Lower leg skin (tissue), 4 donors: ENCODE results near the gene SPEM3. TPM values are rescaled to one million over a fixed set of nuclear protein-coding genes. Genes with fewer than 3 reads are reported as not detected.

Experiments
- DNase-seq, 2 donors: peaks; one replicate each; pipeline ENCODE4 v3.0.0-alpha.2; 2019; ENCODE audit warnings: low spot score in 2 of 2
- H3K4me3 ChIP-seq: fragments of 200-600 bp; sonication (generic); 2 replicates; pipeline ENCODE4 v1.5.1; 2017; ENCODE audit warnings: mild to moderate bottlenecking, low read depth; ENCODE audit not compliant: poor library complexity, severe bottlenecking
- CTCF ChIP-seq, 3 donors: fragments of 450-650 bp; IDR thresholded peaks; one replicate each; pipeline ENCODE4 v1.5.1; 2016; ENCODE audit warnings: antibody characterized with exemption in 3 of 3, mild to moderate bottlenecking in 3 of 3, moderate library complexity in 2 of 3
- POLR2A ChIP-seq, 2 donors: fragments of 450-650 bp; IDR thresholded peaks; one replicate each; pipeline ENCODE4 v1.6.1; 2016 to 2017; ENCODE audit warnings: antibody characterized with exemption in 2 of 2, mild to moderate bottlenecking in 1 of 2, moderate library complexity in 1 of 2
- WGBS, 2 donors: methylation state at CpG; one replicate each; pipeline ENCODE4 v1.1.5; 2018; 5-methylcytosine and 5-hydroxymethylcytosine counted together
- intact Hi-C: fragments of 100-400 bp; cut with DNase I; formaldehyde crosslinking; loops from one replicate; pipeline ENCODE4 v1.15.0; 2023; ENCODE audit warnings: low total_unique reads
- total RNA-seq, 4 donors: library from RNA; depleted of rRNA; stranded (reverse); fragments of >200 nt; gene quantifications; one replicate each; pipeline ENCODE4 v1.1.0, GENCODE V29; 2016

Gene SPEM3
- total RNA-seq, 4 donors from 2014 or later = not detected

DNA sequence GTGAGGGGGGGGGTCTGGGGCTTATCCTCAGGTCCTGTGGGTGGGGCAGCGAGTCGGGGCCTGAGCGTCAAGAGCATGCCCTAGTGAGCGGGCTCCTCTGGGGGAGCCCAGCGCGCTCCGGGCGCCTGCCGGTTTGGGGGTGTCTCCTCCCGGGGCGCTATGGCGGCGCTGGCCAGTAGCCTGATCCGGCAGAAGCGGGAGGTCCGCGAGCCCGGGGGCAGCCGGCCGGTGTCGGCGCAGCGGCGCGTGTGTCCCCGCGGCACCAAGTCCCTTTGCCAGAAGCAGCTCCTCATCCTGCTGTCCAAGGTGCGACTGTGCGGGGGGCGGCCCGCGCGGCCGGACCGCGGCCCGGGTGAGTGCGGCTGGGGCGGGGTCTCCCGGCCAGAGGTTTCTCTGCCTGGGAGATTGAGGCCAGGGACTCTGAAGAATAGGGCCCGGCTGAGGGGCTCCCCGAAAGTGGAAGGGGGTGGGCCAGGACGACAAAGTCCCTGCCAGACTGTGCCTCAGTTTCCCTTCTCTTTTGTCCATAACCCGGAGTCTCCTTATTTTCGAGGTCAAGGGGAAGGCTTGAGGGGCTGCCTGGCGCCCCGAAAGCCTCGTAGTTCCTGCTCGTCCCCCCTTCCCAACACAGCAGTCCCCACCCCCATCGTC, 10.9 kb downstream of the SPEM3 start, which contains the start of gene FGF11:
FGF11 (plus strand) TSS at position 51 of the 651 bp plus-strand sequence; CDS start at position 160, 109 bp downstream.
- intact Hi-C loops = loop anchor here (10.0 kb wide), 1 partner anchor 125 kb away; the partner anchor contains the start of gene SENP3
- TF ChIP-seq CTCF (IDR thresholded peaks at IDR 0.05) = no peak
- TF ChIP-seq POLR2A (IDR thresholded peaks at IDR 0.05) = no peak
- 1 to 3% methylated on average over 16 to 50 of the region's 50 CpGs for WGBS, 2 donors
- DNase-seq = no peak
- H3K4me3 ChIP-seq = peak within 1 kb of the TSS; percentile 22

DNA sequence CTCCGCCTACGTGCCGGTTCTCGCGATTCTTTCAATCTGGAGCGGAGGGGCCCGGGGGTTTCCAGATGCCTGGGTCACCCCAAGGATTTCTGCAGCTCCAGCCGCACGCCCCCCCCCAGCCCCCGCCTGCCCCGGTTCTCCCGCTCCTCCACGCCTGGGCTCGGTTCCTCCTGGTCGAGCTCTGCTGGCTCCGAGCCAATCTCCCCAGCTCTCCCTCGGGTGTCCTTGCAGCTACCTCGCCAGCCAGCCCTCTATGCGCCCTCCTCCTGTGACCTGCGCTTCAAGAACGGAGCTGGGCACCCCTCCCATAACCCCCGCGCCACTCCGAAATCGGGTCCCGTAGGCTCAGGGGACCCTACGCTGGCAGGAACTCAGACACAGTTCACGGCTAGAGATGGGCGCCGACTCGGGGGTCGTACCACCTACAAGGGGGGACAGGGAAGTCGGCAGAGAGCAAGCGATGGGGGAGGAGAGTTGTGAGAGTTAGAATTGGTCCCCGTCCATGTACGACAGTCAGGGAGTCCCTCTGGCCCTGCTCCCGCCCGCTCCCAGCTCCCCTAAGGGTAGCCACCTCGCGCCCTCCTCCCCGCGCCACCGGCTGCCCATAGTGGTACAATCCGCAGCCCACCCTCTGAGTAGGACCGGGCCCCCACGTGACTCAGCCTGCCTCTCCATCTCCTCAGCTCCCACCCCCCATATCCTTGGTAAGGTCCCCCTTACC, 11.6 kb downstream of the SPEM3 start:
- TF ChIP-seq POLR2A (IDR thresholded peaks at IDR 0.05) (no peak), CTCF (IDR thresholded peaks at IDR 0.05) (no peak)
- peak overlapping the region; percentile 4 for H3K4me3 ChIP-seq
- intact Hi-C loops = no loop called here
- peak in 1 of 2 donors; percentile 91 for DNase-seq
- WGBS, 2 donors = 2 to 3% methylated on average over 44 to 45 of the region's 46 CpGs

GRCh38 chr17:7440834-7441195, 12.2 kb downstream of the SPEM3 start:
- intact Hi-C loops = no loop called here
- 7 to 21% methylated on average over 8 to 12 of the region's 12 CpGs for WGBS, 2 donors
- H3K4me3 ChIP-seq = no peak overlapping the region
- DNase-seq = no peak
- TF ChIP-seq POLR2A (IDR thresholded peaks at IDR 0.05) (no peak), CTCF (IDR thresholded peaks at IDR 0.05) (no peak)

DNA sequence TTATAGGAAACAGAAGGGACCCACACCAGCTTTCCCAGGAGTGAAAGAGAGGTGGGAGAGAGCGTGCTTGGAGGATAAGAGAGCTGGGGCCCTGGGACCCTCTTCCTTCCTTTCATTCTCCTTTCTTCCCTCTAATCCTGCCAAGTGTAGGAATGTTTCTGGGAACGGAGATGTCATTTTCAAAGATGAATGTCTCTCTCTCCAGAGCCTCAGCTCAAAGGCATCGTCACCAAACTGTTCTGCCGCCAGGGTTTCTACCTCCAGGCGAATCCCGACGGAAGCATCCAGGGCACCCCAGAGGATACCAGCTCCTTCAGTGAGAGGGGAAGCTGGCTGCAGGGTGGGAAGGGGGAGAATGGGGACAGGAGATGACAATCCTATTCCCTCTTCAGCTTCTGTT, 12.6 kb downstream of the SPEM3 start:
- H3K4me3 ChIP-seq = no peak overlapping the region
- intact Hi-C loops = no loop called here
- TF ChIP-seq CTCF (IDR thresholded peaks at IDR 0.05) = no peak
- no peak for TF ChIP-seq POLR2A (IDR thresholded peaks at IDR 0.05)
- DNase-seq = no peak
- 59 to 63% methylated on average over 7 of the region's 7 CpGs for WGBS, 2 donors

DNA sequence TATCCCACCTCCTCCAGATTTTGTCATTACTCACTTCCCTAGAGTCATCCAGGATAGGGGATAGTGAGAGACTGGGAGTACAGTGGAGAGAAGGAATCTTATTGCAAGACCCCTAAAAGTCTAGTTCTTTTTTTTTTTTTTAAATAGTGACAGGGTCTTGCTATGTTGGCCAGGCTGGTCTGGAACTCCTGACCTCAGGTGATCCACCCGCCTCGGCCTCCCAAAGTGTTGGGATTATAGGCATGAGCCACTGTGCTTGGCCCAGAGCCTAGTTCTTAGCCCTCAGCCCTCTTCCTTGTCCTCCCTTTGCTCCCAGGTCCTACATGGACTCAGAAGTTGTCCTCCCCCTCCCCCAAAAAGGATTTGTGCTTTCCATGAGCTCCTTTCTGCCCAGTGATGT, 13.5 kb downstream of the SPEM3 start:
- 92 to 97% methylated on average over 2 of the region's 2 CpGs for WGBS, 2 donors
- H3K4me3 ChIP-seq = no peak overlapping the region
- DNase-seq = no peak
- intact Hi-C loops = no loop called here
- TF ChIP-seq POLR2A (IDR thresholded peaks at IDR 0.05) = no peak
- no peak for TF ChIP-seq CTCF (IDR thresholded peaks at IDR 0.05)
